DMS79 (cell line): Measurements from ENCODE around the gene TAPT1.
"Not testable (repeated sequence)": the region's sequence is repeated elsewhere in the genome, so short reads cannot be mapped to it uniquely, and the experiment has no call there.

ENCODE experiments used
- DNase-seq: peaks from one replicate; lab custom pipeline; 2025; lab: John Stamatoyannopoulos, UW

TAPT1 gene

DNA sequence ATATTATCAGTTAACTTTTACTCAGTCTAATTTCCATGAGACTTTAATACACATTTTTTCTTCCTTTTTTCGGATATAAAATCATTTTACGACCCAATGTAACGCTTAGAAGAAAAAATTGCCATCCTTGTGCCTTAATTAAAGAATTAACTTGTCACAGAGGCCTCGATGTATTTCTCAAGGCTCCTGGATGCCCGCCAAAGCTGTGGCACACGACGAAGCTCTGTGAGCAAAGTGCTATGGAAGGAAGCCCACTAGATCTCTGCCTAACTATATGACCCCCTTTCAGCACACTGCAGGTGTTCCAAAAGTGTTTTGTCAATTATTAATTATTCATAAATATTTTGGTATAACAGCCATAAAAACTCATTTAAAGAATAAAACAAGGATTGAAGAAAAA, 54.4 kb downstream of the TAPT1 start:
- no peak for DNase-seq

- DNase-seq, result no peak
Measured at GRCh38 chr4:16169490-16169889, 56.8 kb downstream of the TAPT1 start.

- DNase-seq, result no peak
Measured at GRCh38 chr4:16168710-16169388, 57.4 kb downstream of the TAPT1 start.

GRCh38 chr4:16168144-16168543, 58.1 kb downstream of the TAPT1 start:
- DNase-seq, result no peak

DNA sequence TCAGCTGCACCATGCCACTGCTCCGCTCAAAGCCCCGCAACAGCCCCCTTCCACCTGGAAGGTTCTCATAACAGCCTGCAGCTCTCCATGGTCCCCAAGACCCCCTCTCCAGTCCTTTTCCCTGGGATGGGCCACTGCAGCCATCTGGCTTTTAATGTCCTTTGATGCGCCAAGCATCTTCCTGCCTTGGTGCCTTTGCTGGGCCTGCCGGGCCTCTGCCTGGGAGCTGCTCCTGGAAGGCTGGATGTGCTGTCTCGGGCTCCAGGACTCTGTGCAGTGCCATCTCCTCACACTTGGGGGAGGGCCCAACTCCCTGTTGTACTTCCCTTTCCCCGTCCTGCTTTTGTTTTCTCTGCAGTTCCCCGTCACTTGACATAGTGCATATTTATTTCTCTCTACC, 60.3 kb downstream of the TAPT1 start:
- no peak for DNase-seq

DNA sequence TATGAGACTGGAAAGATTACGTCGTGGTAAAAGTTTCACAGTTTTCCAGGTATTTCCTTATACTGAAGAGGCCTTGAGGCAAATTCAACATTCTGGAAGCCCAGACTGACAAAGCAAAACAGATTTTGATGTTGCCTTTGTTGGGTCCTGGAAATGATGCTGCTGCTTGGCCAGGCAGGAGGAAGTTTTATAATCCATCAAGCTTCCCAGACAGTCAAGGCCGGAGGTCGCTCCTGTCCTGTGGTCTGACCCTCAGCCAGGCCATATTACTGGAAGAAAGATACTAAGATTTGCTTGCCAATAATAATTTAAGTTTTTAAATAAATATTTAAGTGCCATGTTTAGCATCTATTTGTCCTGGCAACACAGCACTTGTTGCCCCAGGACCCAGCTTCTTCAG, 63.4 kb downstream of the TAPT1 start:
- DNase-seq, result no peak

DNA sequence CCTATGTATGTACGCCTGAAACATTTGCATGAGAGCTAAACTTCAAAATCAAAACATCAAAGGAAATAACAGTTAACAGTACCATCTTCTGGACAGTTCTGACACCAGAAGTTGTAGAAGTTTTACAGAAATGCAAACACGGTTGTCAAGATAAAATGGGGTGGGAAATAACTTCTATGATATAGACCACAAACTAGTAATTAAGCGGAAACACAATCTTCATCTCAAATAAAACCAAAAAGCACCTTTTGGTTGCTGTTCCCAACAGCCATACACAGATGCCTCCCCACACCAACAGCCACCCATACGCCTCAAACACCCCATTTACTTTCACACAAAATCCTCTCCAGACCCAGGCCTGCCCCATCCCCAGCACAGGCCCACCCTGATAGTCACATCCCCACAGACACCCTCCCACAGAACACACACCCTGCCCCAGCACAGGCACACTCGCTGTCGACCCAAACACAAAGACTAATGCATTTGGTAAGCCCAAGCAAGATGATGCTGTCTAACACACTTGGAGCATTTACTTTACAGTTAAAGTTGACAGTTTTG, 64.3 kb downstream of the TAPT1 start:
- no peak for DNase-seq

DNA sequence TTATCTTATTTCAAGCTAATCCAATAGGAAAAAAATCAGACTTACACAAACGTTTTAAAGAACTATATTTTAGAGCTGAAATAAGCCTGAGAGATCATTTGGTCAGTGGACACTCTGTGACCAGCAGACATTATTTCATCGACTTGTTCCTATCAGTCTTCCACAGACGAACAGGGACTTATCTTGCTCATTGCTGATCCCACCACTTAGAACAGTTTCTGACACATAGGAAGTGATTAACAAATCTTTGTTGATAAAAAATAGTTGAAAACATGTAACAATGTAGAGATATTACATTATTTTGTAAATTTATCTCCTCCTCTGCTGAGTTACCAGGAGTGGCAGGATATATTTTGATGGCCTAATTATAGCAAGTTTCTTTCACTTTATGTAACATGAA, 65.8 kb downstream of the TAPT1 start:
- DNase-seq, result no peak

- no peak for DNase-seq
Measured at GRCh38 chr4:16159286-16159685, 67.0 kb downstream of the TAPT1 start.

DNA sequence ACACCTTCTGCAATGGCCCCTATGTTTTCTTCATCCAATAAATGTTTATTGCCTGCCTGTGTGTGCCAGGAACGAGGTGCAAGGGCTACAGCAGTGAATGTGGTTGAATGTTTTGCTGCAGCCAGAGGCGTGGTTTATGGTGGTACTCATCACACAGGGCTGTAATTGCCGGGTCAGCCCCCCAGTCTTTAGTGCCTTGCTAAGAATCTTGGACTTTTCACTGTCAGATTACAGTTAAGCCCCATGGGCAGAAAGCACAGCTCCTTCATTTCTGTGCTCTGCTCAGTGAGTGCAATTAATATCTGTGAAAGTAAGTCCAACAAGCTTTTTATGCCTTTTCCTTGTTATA, 67.8 kb downstream of the TAPT1 start:
- DNase-seq, result no peak

DNA sequence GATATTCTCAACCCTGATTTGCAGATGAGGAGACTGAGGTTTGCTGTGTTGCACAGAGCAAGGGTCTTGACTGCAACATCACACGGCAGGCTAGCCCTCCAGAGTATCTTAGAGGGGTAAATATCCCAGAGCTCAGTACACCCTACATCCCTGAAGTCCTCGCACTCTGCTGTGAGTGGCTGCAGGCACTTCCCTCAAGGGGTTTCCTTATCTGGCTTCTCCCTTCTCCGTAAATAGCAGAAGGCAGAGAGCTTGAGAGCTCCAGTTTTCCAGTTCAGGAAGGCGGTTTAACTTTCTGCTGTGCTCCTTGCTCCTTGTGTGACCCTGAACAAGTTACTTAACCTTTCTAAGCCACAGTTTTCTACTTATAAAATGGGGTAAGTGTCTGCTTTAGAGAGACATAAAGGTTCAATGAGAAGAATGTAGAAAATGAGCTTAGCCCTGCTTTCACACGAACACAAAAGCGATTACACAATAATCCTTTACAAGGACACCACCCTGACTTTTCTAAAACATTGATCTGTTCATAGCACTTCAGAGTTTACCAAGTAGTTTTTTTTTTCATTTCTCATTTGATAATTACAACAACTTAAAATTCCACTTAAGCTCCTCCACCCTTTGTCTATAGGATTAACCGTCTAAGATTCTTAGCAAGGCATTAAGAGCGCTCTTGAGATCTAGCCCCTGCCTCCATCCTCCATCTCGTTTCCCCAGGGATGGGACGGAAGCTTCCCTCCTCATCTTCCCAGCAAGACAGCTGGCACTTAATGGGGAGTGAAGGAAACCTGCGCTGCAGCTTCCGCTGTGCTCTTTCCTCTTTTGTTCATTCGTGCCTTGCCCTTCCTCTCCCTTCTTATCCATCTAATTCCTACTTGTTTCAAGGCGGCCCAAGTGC, 68.4 kb downstream of the TAPT1 start:
- no peak for DNase-seq

DNA sequence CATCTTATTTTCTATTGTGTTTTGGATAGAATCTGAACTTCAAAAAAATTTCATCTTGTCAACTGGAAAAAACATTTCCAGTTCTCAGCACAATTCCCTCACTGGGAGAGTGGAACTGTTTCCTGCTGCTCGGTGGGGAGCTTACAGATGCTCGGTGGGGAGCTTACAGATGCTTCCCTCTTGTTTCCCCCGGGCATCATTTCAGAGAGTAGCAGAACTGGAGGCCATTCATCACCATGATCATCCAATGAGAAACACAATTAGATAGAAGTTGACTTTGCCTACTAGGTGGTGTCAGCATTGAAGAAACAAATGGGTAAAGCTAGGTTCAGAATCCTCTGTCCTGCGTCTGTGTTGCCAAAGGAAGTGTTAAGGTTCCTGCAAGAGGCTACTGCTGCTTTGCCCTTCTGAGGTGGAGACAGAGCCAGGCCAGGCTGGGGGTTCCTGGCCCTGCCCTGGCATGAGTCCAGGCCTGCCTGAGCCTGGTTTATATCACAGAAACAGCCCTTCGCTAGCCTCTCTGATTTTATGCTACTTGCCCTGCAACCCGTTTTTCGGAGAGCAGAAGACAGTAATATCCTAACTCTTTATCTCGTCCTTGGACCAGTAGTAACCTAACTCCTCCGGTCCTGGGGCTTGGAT, 70.6 kb downstream of the TAPT1 start:
- no peak for DNase-seq

GRCh38 chr4:16154451-16154850, 71.8 kb downstream of the TAPT1 start:
- no peak for DNase-seq

GRCh38 chr4:16150716-16151115, 75.6 kb downstream of the TAPT1 start:
- DNase-seq, result no peak

GRCh38 chr4:16144913-16145312, 81.4 kb downstream of the TAPT1 start:
- DNase-seq, result not testable (repeated sequence)

- no peak for DNase-seq
Measured at GRCh38 chr4:16142598-16143310, 83.5 kb downstream of the TAPT1 start.

DNA sequence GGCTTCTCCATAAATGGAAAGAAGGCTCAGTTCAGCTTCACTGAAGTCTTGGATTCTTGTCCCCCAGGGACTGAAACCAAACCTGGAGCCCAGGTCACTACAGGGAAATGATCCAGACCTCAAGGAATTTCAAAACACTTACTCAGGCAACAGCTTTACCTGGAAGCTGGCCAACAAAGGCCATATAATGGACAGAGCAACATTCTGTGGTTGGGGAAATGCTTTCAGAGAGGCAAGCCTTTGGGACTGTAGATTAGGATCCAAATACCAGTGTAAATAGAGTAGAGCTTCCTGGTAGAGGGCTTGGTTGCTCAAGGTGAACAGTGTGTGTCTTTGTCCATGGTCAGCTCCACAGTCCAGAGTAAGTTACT, 85.4 kb downstream of the TAPT1 start:
- peak; percentile 62 for DNase-seq

- no peak for DNase-seq
Measured at GRCh38 chr4:16140231-16140878, 85.9 kb downstream of the TAPT1 start.

GRCh38 chr4:16139066-16139945, 87.0 kb downstream of the TAPT1 start:
- no peak for DNase-seq

DNA sequence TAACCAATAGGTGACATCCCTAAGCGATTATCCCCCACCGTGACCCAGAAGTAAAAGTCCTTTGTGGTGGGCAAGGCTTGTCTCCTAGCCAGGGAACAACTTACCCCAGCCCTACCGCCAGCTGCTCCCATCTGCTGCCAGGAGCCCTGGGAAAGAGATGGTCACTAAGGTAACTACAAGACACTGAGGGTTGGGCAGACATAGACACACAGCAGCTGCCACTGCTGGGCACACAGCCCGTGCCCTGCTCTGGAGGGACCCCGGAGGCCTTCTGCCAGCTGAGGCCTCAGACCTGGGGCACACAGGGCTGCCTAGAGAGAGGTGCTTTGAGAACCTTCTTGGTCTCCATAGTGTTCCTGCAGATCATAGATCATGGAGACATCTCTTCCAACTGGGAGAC, 89.4 kb downstream of the TAPT1 start:
- no peak for DNase-seq

- no peak for DNase-seq
Measured at GRCh38 chr4:16136311-16136710, 90.0 kb downstream of the TAPT1 start.
